T-helper 1 cell treated with Interleukin-12 subunit alpha and Interleukin-12 subunit beta and Interleukin-4 antibody, amounts not matched to agents 30 ng/mL and 1 ng/mL, for 36 hours (primary cell): ENCODE measurements around the gene MRPL48. TPM values are rescaled to one million over a fixed set of nuclear protein-coding genes. Genes with fewer than 3 reads are reported as not detected.

ENCODE experiments used
- intact Hi-C: fragments of 100-400 bp; cut with micrococcal nuclease; formaldehyde crosslinking; loops from one replicate; pipeline ENCODE4 v1.15.1; 2024
- total RNA-seq: library from RNA; stranded (reverse); gene quantifications from 2 replicates; pipeline ENCODE4 v1.2.3, GENCODE V29; 2022

The MRPL48 gene
- 50.4 and 51.8 TPM in 2 replicates for total RNA-seq

GRCh38 chr11:73787643-73788558 is at the start of gene MRPL48:
MRPL48 (plus strand) TSS chr11:73787874; CDS start chr11:73787972, 98 bp downstream.
- intact Hi-C loops: loop anchor here (1.0 to 5.0 kb wide), 6 partner anchors 9 to 609 kb away; partner anchors contain the start of genes C2CD3, COA4, PAAF1 and PGM2L1

- intact Hi-C loops: no loop called here
Observed at GRCh38 chr11:73743045-73743444, 44.6 kb upstream of the MRPL48 start.

- intact Hi-C loops: no loop called here
Observed at GRCh38 chr11:73746701-73747100, 41.0 kb upstream of the MRPL48 start.

- intact Hi-C loops: no loop called here
Observed at GRCh38 chr11:73747762-73748161, 39.9 kb upstream of the MRPL48 start.

GRCh38 chr11:73748300-73748699 is 39.4 kb upstream of the MRPL48 start:
- intact Hi-C loops: no loop called here

- intact Hi-C loops: no loop called here
Observed at GRCh38 chr11:73749118-73749517, 38.6 kb upstream of the MRPL48 start.

- intact Hi-C loops: loop anchor here (5.0 kb wide), 1 partner anchor 37 kb away; the partner anchor contains the start of gene MRPL48
Observed at GRCh38 chr11:73750228-73750627, 37.4 kb upstream of the MRPL48 start.

GRCh38 chr11:73750862-73751261 is 36.8 kb upstream of the MRPL48 start:
- intact Hi-C loops: loop anchor here (5.0 kb wide), 1 partner anchor 36 kb away; the partner anchor contains the start of gene MRPL48

- intact Hi-C loops: loop anchor here (5.0 kb wide), 1 partner anchor 35 kb away; the partner anchor contains the start of gene MRPL48
Observed at GRCh38 chr11:73752216-73752867, 35.3 kb upstream of the MRPL48 start.

GRCh38 chr11:73752903-73753302 is 34.8 kb upstream of the MRPL48 start:
- intact Hi-C loops: loop anchor here (5.0 kb wide), 1 partner anchor 34 kb away; the partner anchor contains the start of gene MRPL48

GRCh38 chr11:73753938-73754337 is 33.7 kb upstream of the MRPL48 start:
- intact Hi-C loops: loop anchor here (5.0 kb wide), 1 partner anchor 33 kb away; the partner anchor contains the start of gene MRPL48

GRCh38 chr11:73755670-73756069 is 32.0 kb upstream of the MRPL48 start:
- intact Hi-C loops: loop anchor here (5.0 kb wide), 1 partner anchor 38 kb away; no protein-coding TSS in a partner anchor

GRCh38 chr11:73757598-73757997 is 30.1 kb upstream of the MRPL48 start:
- intact Hi-C loops: loop anchor here (5.0 kb wide), 1 partner anchor 40 kb away; no protein-coding TSS in a partner anchor

GRCh38 chr11:73758451-73758850 is 29.2 kb upstream of the MRPL48 start:
- intact Hi-C loops: loop anchor here (5.0 kb wide), 1 partner anchor 41 kb away; no protein-coding TSS in a partner anchor

- intact Hi-C loops: loop anchor here (5.0 to 10.0 kb wide), 2 partner anchors 42 to 615 kb away; partner anchors contain the start of gene FCHSD2
Observed at GRCh38 chr11:73759610-73760134, 28.0 kb upstream of the MRPL48 start.

GRCh38 chr11:73760135-73760678 is 27.5 kb upstream of the MRPL48 start:
- intact Hi-C loops: loop anchor here (10.0 kb wide), 1 partner anchor 615 kb away; the partner anchor contains the start of gene FCHSD2

- intact Hi-C loops: loop anchor here (1.0 to 10.0 kb wide), 10 partner anchors 18 to 947 kb away; partner anchors contain the start of genes ATG16L2, C2CD3, COA4 and FAM168A
Observed at GRCh38 chr11:73760679-73761402, 26.8 kb upstream of the MRPL48 start, which contains the start of gene RAB6A. RAB6A (minus strand) TSS chr11:73761074; CDS start chr11:73760635, 439 bp downstream.

GRCh38 chr11:73761403-73761945 is 26.2 kb upstream of the MRPL48 start:
- intact Hi-C loops: loop anchor here (1.0 to 10.0 kb wide), 10 partner anchors 18 to 947 kb away; partner anchors contain the start of genes ATG16L2, C2CD3, COA4 and FAM168A

GRCh38 chr11:73762732-73763131 is 24.9 kb upstream of the MRPL48 start:
- intact Hi-C loops: loop anchor here (10.0 kb wide), 1 partner anchor 618 kb away; the partner anchor contains the start of gene FCHSD2
